WTC11 (cell line): ENCODE measurements around the gene FOXO3. TPM values are rescaled to one million over a fixed set of nuclear protein-coding genes. Genes with fewer than 3 reads are reported as not detected.

Experiments used
- ATAC-seq: fragments of 200-7000 bp; cut with Tn5 transposase; 2 replicates; pipeline ENCODE4 v1.10.0; 2021; ENCODE audit warnings: mild to moderate bottlenecking, moderate library complexity
- CTCF ChIA-PET: fragments of 300-600 bp; sonication (Branson Sonifier 250); formaldehyde crosslinking; loops from one replicate; lab custom pipeline; 2021; ENCODE audit warnings: antibody characterized with exemption; lab: Charles Lee
- POLR2A ChIA-PET: fragments of 350-600 bp; sonication (Branson Sonifier 250); formaldehyde crosslinking; loops from one replicate; lab custom pipeline; 2021; ENCODE audit warnings: antibody characterized with exemption; lab: Charles Lee
- DNase-seq: peaks from one replicate; pipeline ENCODE4 v3.0.0; 2021; ENCODE audit warnings: low spot score
- H3K27ac Mint-ChIP-seq: 2 replicates; pipeline ENCODE4 v1.8.0; 2021; ENCODE audit warnings: mixed read lengths
- H3K27me3 Mint-ChIP-seq: 2 replicates; pipeline ENCODE4 v1.8.0; 2021; ENCODE audit warnings: low read depth, mild to moderate bottlenecking, moderate library complexity, mixed read lengths
- H3K36me3 Mint-ChIP-seq: 2 replicates; pipeline ENCODE4 v1.8.0; 2021; ENCODE audit warnings: mixed read lengths
- H3K4me1 Mint-ChIP-seq: 2 replicates; pipeline ENCODE4 v1.8.0; 2022; ENCODE audit warnings: mixed read lengths
- H3K4me3 Mint-ChIP-seq: 2 replicates; pipeline ENCODE4 v1.8.0; 2021; ENCODE audit warnings: mild to moderate bottlenecking, moderate library complexity, mixed read lengths
- H3K9me3 Mint-ChIP-seq: 2 replicates; pipeline ENCODE4 v1.8.0; 2021; ENCODE audit warnings: mixed read lengths
- AR ChIP-seq: fragments of 250-450 bp; sonication (Bioruptor Pico); IDR thresholded peaks from 2 replicates; pipeline ENCODE4 v1.9.0; 2021; ENCODE audit warnings: mild to moderate bottlenecking
- ATF6 ChIP-seq: sonication (generic); formaldehyde crosslinking; IDR thresholded peaks from 2 replicates; pipeline ENCODE4 v1.8.1; 2023; ENCODE audit warnings: mild to moderate bottlenecking, missing genetic modification reagents
- CBFB ChIP-seq: sonication (generic); formaldehyde crosslinking; IDR thresholded peaks from 2 replicates; pipeline ENCODE4 v1.8.1; 2022; ENCODE audit warnings: mild to moderate bottlenecking, low read depth, missing genetic modification reagents
- ESRRA ChIP-seq: sonication (generic); formaldehyde crosslinking; IDR thresholded peaks from 2 replicates; pipeline ENCODE4 v1.8.1; 2022; ENCODE audit warnings: mild to moderate bottlenecking, missing genetic modification reagents, borderline replicate concordance
- FOXJ3 ChIP-seq: sonication (generic); formaldehyde crosslinking; IDR thresholded peaks from 2 replicates; pipeline ENCODE4 v1.9.0; 2021; ENCODE audit warnings: missing genetic modification reagents, mild to moderate bottlenecking, borderline replicate concordance
- FOXP4 ChIP-seq: sonication (generic); formaldehyde crosslinking; IDR thresholded peaks from 2 replicates; pipeline ENCODE4 v1.8.0; 2022; ENCODE audit warnings: mild to moderate bottlenecking, missing genetic modification reagents
- GRHL2 ChIP-seq: fragments of 250-450 bp; sonication (Bioruptor Pico); IDR thresholded peaks from 2 replicates; pipeline ENCODE4 v1.8.0; 2022; ENCODE audit warnings: mild to moderate bottlenecking, moderate library complexity; ENCODE audit not compliant: insufficient replicate concordance, severe bottlenecking
- MLX ChIP-seq: sonication (generic); formaldehyde crosslinking; IDR thresholded peaks from 2 replicates; pipeline ENCODE4 v1.8.1; 2023; ENCODE audit warnings: mild to moderate bottlenecking, missing genetic modification reagents, moderate library complexity
- MXD4 ChIP-seq: fragments of 250-450 bp; sonication (Bioruptor Pico); IDR thresholded peaks from 2 replicates; pipeline ENCODE4 v1.8.0; 2021; ENCODE audit warnings: mild to moderate bottlenecking, moderate library complexity, borderline replicate concordance
- NFYB ChIP-seq: sonication (generic); formaldehyde crosslinking; conservative IDR thresholded peaks from 2 replicates; pipeline ENCODE4 v1.8.0; 2022; ENCODE audit warnings: low read depth, missing genetic modification reagents
- NR2C2 ChIP-seq: sonication (generic); formaldehyde crosslinking; IDR thresholded peaks from 2 replicates; pipeline ENCODE4 v1.8.0; 2022; ENCODE audit warnings: mild to moderate bottlenecking, missing genetic modification reagents
- SMAD4 ChIP-seq: sonication (generic); formaldehyde crosslinking; IDR thresholded peaks from 2 replicates; pipeline ENCODE4 v1.8.0; 2022; ENCODE audit warnings: mild to moderate bottlenecking, missing genetic modification reagents
- SP1 ChIP-seq: sonication (generic); formaldehyde crosslinking; conservative IDR thresholded peaks from 2 replicates; pipeline ENCODE4 v1.8.1; 2022; ENCODE audit warnings: missing genetic modification reagents
- TEAD1 ChIP-seq: sonication (generic); formaldehyde crosslinking; IDR thresholded peaks from 2 replicates; pipeline ENCODE4 v1.8.0; 2022; ENCODE audit warnings: mild to moderate bottlenecking, missing genetic modification reagents
- TEAD4 ChIP-seq: sonication (generic); formaldehyde crosslinking; IDR thresholded peaks from 2 replicates; pipeline ENCODE4 v1.8.0; 2022; ENCODE audit warnings: mild to moderate bottlenecking, missing genetic modification reagents
- ZNF219 ChIP-seq: sonication (generic); formaldehyde crosslinking; IDR thresholded peaks from 2 replicates; pipeline ENCODE4 v1.8.0; 2023; ENCODE audit warnings: missing genetic modification reagents, mild to moderate bottlenecking, borderline replicate concordance
- ZNF396 ChIP-seq: fragments of 250-450 bp; sonication (Bioruptor Pico); IDR thresholded peaks from 2 replicates; pipeline ENCODE4 v1.8.0; 2021; ENCODE audit warnings: mild to moderate bottlenecking, moderate library complexity, borderline replicate concordance
- ZNF532 ChIP-seq: fragments of 250-450 bp; sonication (Bioruptor Pico); IDR thresholded peaks from 2 replicates; pipeline ENCODE4 v1.9.0; 2021; ENCODE audit warnings: mild to moderate bottlenecking, borderline replicate concordance
- ZSCAN18 ChIP-seq: fragments of 250-450 bp; sonication (Bioruptor Pico); IDR thresholded peaks from 2 replicates; pipeline ENCODE4 v2.1.2; 2022; ENCODE audit warnings: mild to moderate bottlenecking, moderate library complexity
- total RNA-seq: library from RNA; stranded (reverse); gene quantifications from 3 replicates; pipeline ENCODE4 v1.2.3, GENCODE V29; 2021

FOXO3 gene
- total RNA-seq, 1 experiment from 2014 or later, result 15.6 TPM

DNA sequence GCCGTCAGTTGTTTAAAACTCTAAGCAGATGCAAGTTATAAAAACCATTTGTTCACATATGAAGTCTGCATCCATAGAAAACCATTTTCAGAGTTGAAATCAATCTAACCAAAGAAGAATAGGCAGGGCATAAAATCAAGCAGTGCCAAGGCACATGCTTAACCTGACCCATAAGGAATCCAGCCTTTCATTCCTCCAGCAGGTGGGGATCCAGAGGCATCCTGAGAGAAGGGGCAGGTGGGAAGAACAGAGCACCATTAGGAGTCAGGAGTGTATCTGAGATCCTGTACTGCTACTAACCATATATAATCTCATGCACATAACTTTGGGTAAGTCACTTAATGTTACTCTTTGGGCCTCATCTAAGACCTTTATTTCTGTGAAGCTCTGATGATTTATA lies 29.4 kb upstream of the FOXO3 start:
- Mint-ChIP-seq H3K9me3 (no peaks in the 10 kb centered on the region), H3K36me3 (no peaks in the 10 kb centered on the region), H3K27me3 (no peaks in the 10 kb centered on the region), H3K4me1 (no peaks in the 10 kb centered on the region), H3K4me3 (no peak overlapping the region), H3K27ac (no peak overlapping the region)
- TF ChIP-seq ZNF219 (CRISPR knock-in tag) (no peak), NR2C2 (CRISPR knock-in tag) (no peak), MXD4 (CRISPR knock-in tag) (no peak), TEAD1 (CRISPR knock-in tag) (no peak), SP1 (CRISPR knock-in tag) (no peak), ESRRA (CRISPR knock-in tag) (no peak), ZSCAN18 (CRISPR knock-in tag) (no peak), ZNF532 (CRISPR knock-in tag) (no peak), NFYB (CRISPR knock-in tag) (no peak), MLX (CRISPR knock-in tag) (no peak), CBFB (CRISPR knock-in tag) (no peak), AR (no peak), TEAD4 (CRISPR knock-in tag) (no peak), ATF6 (no peak), FOXJ3 (CRISPR knock-in tag) (no peak), ZNF396 (CRISPR knock-in tag) (no peak), SMAD4 (CRISPR knock-in tag) (no peak), FOXP4 (CRISPR knock-in tag) (no peak), GRHL2 (no peak)
- CTCF ChIA-PET, result interaction anchor here (1.3 kb wide), 1 partner anchor 12 kb away, joined by 3 read pairs; no protein-coding TSS in a partner anchor
- POLR2A ChIA-PET, result no interaction called here
- ATAC-seq (peak; percentile 79), DNase-seq (no peak)
